WI38 (cell line): ENCODE measurements around the gene KANK4.

Experiments used
- H3K4me3 ChIP-seq: 2 replicates; pipeline ENCODE4 v1.5.1; 2011; ENCODE audit warnings: low read depth, mild to moderate bottlenecking, control low read depth, low read length
- TF ChIP-seq, protein P1 (sequence below): IDR thresholded peaks from 2 replicates; pipeline ENCODE4 v1.5.1; 2012; ENCODE audit warnings: low read depth, mild to moderate bottlenecking, control low read depth, low read length

The KANK4 gene

DNA sequence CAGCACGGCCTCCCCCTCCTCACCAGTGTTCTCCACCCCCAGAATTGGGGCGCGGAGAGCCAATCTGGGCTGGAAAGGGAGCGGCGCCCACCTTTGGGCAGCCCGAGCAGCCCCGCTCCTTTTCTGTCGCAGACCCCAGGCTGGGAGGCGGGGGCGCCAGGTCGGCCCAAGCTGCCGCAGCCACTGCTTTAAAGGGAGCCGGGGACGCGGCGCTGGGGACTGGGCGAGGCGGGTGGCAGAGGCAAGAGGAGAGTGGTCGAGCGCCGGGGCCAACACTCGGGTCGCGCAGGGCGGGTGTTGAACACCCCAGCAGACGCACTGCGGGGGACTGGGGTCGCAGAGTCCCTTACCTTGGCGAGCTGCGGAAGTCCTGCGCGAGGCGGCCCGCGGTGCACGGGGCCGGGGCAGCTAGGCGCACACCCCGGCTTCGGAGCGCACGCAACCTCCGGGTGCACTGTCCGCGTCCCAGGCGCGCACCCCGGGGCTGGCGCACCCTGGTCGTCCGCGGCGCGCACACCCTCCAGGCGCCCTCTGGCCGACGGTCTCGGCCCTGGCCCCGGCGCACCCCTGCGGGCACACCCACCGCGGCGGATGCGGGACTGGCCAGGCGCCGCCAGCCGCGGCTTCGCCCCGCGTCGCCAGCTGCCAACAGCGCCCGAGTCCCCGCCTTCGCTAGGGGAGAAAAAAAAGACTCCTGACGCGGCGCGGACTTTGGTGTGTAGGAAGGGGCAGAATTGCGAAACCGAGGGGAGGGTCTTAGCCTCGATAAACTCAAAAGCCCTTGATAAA is at the start of gene KANK4:
Gene KANK4, minus strand, starts transcription at position 679 of the 789 bp plus-strand sequence. CDS start 37,870 bp downstream, outside the sequence.
- H3K4me3 ChIP-seq = no peak within 1 kb of the TSS
- TF ChIP-seq, protein P1, sequence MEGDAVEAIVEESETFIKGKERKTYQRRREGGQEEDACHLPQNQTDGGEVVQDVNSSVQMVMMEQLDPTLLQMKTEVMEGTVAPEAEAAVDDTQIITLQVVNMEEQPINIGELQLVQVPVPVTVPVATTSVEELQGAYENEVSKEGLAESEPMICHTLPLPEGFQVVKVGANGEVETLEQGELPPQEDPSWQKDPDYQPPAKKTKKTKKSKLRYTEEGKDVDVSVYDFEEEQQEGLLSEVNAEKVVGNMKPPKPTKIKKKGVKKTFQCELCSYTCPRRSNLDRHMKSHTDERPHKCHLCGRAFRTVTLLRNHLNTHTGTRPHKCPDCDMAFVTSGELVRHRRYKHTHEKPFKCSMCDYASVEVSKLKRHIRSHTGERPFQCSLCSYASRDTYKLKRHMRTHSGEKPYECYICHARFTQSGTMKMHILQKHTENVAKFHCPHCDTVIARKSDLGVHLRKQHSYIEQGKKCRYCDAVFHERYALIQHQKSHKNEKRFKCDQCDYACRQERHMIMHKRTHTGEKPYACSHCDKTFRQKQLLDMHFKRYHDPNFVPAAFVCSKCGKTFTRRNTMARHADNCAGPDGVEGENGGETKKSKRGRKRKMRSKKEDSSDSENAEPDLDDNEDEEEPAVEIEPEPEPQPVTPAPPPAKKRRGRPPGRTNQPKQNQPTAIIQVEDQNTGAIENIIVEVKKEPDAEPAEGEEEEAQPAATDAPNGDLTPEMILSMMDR = no peak

DNA sequence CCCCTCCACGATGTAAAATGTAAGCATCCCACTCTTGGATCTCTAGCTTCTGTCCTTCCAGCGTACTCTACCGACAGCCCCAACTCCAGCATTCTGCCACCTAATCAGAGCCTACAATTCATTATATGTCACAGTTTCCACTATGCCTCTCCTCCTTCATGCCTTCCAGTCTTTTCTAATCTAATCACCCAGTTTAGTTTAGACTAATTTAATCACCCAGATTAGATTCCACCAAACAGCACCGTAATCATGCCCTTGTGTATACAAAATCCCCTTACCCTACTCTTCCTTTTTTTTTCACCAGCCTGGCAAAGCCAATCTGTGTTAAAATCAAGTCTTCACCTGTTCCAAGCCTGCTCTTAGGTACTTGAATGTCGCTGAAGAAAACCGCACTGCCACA is 49.8 kb upstream of the KANK4 start:
- TF ChIP-seq, protein P1 = no peak
- no peak overlapping the region for H3K4me3 ChIP-seq

DNA sequence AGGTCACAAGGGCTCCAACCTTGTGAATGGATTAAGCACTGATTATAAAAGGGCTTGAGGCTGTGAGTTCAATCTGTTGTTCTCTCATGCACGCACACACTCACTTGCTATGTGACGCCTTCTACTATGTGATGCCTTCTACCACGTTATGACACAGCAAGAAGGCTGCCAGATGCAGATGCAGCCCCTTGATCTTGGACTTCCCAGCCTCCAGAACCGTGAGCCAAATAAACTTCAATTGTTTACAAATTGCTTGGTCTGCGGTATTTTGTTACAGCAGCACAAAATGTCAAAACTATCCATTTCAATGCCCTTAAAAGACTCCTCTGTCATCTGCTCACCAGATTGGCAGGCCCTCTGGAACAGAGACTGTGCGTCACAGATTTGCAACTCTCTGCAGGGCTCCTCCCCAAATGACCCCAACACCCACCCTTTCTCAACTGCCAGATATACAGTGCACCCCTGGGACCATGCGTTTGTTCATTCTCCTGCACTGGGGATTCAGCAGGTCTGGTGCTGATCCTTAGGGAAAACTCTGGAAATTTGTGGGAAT is 47.8 kb upstream of the KANK4 start:
- TF ChIP-seq, protein P1 = no peak

DNA sequence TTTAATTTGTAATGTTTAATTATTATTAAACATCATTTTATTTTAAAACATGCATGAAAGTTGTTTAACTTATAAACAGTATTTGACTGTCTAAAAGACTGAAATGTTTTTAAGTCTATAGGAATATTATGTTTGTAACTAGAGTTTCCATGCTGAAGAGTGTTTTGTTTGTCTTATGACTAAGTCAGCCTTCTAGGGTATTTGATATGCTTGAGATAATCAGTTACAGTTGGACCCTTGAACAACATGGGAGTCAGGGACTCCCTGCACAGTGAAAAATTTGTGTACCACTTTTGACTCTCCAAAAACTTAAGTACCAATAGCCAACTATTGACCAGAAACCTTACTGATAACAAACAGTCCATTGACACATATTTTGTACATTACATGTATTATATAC is 45.5 kb upstream of the KANK4 start:
- TF ChIP-seq, protein P1 = no peak
- H3K4me3 ChIP-seq = no peak overlapping the region

More for the DNA sequence above, 47.8 kb upstream of the KANK4 start:
- H3K4me3 ChIP-seq = no peak overlapping the region

DNA sequence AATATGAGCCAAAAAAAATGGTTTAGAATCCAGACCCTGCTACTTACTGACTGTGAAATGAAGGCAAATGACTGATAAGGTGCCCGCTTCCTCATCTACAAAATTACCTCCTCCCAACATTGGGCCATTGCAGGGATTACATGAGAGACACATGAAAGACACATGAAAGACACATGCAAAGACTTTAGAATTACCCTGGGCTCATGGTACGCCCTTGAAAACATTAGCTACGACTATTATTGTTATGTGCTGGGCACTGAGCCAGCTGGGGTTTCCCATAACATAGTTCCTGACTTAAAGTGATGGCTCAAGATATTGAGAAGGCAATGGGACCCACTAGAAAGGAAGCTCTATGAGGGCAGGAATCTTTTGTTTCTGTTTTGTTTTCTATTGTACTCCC is 43.7 kb upstream of the KANK4 start:
- no peak overlapping the region for H3K4me3 ChIP-seq
- TF ChIP-seq, protein P1 = no peak

DNA sequence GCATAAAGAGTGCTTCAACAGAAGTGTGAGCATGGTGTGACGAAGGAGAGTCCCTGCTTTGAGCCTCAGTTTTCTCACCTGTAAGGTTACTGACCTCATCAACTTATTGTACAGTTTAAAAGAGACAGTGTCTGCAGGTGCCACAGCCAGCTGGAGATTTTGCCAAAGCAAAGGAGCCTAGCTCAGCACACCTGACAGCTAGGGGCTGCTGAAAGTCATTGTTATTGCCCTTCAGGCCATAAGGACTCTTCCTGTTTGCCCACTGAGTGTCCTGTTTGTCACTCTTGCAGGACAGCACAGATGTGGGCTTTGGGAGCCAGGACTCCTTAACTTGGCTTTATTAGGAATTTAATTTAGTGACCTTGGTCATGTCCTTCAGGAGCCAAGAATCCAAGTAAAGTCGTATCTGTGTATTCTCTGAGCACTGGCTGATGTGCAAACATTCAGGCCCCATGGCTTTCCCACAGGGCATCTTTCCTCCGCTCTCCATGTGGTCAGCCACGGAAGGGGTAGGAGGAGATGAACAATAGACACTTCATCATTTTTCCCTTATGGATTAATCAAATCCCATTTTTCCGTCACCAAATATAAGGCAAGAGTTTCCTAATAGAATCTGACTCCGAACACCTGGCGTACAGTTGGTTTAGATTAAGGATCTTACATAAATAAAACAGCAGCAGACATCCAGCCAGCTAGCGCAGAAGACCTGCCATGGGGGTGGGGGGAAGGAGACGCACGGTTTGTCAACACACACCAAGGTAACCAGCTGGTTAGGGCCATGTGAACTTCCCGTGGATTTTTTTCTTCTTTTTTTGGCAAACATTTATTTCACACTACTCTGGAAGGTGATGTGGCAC is 43.1 kb upstream of the KANK4 start:
- H3K4me3 ChIP-seq = no peak overlapping the region
- TF ChIP-seq, protein P1 = no peak

DNA sequence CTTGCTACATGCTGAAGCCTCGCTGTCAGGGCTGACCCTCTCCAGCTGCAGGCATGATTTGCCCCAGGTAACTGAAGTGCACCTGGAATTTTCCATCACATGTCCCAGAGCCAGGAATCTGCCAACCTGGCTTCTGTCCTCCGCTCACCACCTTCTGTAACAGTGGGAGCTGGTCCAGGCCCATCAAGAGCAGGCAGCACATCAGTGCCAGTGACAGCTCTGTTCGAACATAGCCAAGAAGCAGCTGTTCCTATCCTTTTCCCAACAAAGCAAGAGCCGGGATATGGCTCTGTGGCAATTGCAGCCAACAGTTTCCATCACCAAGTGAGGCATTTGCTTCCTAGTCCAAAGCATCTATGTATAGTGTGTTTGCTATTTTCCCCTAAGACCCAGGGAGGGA is 42.2 kb upstream of the KANK4 start:
- TF ChIP-seq, protein P1 = no peak

More for the DNA sequence above, 42.2 kb upstream of the KANK4 start:
- H3K4me3 ChIP-seq = no peak overlapping the region
